HG03175 (cell line): ENCODE data around the gene EHBP1.

Experiments
- ATAC-seq: cut with Tn5 transposase; IDR thresholded peaks from one replicate; pipeline ENCODE4 v1.9.1; 2021; ENCODE audit warnings: mild to moderate bottlenecking, moderate library complexity; ENCODE audit not compliant: unreplicated experiment

Gene EHBP1

DNA sequence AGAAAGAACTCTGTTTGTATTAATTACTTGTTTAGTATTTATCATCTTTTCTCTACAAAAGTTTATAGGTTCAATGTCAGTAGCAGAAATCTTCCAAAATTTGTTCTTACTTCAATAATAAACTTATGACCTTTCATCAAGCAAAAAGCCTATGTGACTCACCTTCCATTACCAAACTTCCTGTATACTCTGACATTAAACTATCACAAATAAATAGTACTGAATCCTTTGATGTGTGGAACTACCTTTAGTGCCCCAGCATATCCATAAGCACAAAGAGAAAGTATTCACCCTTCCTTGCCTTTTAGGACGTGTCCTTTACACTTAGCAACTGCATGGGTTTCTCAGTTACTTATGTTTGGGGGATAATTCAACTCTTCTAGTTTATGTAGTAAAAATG lies 166.0 kb downstream of the EHBP1 start:
- ATAC-seq = no peak

DNA sequence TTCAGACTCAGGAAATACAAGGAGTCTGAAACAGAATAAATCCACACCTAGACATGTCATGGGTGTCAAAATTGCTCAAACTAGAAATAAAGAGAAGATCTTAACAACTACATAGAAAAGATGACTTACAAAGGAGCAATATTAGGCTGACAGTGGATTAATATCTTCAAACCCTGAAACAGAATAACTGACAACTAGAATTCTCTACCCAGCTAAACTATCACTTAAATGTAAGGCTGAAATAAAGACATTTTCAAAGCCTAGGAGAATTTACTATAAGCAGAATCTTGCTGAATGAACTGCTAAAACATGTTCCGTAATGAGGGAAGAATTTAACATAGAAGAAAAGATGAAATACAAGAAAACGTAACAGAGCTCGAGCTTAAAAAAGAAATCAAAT lies 168.1 kb downstream of the EHBP1 start:
- ATAC-seq = no peak

DNA sequence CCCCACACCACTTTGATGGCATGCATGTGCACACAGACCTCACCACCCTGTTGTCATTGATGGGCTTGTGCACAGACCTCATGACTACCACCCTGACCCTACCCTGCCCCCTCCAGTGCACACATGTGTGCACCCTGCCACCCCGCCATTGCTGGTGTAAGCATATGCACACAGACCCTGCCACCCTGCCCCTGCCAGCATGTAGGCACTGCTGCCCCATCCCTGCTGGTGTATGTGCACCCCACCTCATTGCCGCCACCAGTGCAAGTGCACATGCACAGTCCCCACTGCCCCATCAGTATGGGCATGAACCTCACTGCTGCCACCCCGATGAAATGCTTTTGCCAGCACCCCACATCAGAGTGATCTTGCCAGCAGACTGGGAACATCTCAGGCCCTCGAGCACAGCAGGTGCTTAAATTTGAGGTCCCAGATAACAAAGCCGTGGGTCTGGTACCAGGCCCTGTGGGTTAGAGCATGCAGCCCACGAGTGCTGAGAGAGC lies 169.4 kb downstream of the EHBP1 start:
- ATAC-seq = no peak

DNA sequence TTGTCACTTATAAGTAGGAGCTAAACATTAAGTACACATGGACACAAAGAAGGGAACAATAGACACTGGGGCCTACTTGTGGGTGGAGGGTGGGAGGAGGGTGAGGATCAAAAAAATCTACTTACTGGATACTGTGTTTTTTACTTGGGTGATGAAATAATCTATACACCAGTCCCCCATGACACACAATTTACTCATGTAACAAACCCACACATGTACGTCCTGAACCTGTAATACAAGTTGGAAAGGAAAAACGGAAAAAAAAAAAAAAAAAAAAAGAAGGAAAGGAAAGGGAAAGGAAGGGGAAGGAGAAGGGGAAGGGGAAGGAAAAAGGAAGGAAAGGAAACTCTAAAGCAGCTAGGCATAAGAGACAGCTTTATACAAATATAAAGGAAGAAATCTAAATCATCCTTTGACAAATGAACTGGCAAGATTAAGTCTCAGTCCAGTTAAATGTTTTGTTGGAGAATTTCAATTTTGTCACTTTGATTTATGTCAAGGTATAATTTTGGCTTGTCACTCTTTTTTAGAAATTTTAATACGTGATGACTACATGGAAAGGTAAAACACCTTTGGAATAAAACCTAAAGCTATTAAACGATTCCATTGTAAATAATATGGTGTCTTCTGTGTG lies 175.8 kb downstream of the EHBP1 start:
- no peak for ATAC-seq

DNA sequence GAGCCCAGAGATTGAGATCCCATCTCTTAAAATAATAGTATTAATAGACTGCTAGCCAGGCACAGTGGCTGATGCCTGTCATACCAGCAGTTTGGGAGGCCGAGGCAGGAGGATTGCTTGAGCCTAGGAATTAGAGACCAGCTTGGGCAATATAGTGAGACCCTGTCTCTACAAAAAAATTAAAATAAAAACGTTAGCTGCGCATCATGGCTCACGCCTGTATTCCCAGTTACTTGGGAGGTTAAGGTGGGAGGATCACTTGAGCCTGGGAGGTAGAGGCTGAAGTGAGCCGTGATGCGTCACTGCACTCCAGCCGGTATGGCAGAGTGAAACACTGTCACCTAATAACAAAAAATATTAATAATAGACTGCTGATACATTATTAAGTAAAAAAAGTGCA lies 178.1 kb downstream of the EHBP1 start:
- no peak for ATAC-seq

DNA sequence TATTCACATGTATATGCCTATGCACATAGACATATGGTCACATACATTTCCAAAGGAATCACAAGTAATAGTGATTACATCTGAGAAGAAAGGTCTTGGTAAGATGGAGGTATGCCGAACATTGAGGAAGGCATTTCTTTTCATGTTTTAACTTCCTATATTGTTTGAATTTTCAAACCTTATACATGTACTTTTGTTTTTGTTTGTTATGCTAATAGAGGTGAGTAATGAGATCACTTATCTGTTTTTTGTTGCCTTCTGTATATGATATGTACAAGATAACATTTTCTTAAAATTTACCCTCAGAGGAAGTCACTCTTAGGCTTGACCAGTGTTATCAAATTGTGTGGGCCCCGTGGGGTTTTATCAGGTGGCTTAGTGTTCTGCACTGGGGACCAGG lies 178.6 kb downstream of the EHBP1 start:
- no peak for ATAC-seq

DNA sequence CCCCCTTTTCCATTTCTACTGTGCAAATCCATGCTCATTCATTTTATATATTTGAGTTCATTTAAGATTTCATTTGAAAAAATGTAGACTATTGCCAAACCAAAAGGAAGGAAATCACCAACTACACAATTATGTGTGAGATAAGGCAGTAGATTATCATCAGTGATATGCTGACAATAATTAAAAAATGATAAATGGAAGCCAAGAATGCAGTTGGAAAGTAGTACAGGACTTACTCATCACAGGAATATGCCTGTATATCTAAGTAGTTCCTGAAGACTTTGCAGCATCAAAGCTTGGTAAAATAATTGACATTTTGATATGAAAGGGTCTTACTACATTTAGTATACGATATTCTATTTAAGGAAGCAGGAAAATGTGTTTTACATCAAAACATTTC lies 179.0 kb downstream of the EHBP1 start:
- no peak for ATAC-seq

DNA sequence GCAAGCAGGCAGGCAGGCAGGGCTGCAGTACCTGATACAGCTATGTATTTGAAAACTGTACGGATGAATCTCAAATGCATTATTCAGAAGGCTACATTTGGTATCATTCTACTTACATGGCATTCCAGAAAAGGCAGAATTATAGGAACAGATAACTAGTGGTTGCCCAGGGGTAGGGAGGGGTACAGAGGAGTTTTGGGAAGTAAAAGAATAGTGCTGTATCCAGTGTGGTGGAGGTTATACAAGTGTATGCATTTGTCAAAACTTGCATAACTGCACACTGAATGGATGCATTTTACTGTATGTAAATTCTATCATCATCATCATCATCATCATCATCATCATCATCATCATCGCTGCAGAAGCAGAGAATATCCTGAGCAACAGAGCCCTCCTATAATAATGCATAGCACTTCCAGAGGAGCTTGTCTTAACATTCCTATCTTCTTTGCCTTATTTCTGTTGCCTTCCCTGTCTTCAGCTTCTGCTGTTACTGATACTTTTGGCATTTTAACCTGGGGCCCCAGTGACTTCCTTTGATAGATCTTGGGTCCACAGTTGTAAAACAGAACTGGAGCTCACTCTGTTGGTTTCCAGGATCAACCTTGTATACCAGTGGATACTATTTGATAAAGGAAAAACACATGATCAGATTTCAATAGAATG lies 189.6 kb downstream of the EHBP1 start:
- ATAC-seq = no peak

DNA sequence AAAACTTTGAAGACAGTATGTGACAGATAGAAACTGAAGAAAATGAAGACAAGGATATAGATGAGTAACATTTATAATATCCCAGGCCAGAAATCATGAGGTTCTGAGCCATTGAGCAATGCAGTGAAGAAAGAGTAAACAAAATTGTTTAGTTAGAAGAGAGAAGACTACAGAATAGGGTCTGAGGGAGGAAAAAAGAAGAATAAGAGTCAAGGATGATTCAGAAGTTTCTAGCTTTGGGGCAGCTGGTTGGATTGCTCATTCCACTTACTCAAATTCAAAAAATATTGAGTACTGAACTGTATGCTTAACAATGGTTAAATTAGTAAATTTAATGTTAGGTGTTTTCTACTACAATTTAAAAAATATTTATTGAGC lies 190.1 kb downstream of the EHBP1 start:
- ATAC-seq = no peak

DNA sequence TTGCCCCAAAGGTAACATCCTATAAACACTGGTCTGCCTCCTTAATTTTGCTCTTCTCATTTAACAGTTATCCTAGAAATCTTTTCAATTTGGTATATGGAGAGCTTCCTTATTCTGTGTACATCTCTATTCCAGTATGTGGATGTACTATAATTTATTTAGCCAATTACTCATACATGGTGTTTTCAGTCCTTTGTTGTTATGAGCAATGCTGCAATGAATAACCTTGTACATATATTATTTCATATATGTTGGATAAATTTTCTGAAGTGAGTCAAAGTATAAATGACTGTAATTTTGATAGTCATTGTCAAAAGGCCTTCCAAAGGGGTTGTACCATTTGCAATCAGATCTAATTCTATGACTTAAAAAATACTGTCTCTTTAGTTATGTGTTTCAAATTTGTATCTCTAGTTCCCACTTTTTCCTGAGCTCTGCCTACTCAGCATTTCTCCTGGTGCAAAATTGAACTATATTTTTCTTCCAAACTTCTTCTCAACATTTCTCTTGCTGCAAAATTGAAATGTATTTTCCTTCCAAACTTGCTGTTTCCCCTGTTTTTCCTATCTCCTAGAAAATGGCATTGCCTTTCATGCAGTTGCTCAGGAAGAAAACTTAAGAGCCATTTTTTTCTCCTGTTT lies 191.8 kb downstream of the EHBP1 start:
- no peak for ATAC-seq

DNA sequence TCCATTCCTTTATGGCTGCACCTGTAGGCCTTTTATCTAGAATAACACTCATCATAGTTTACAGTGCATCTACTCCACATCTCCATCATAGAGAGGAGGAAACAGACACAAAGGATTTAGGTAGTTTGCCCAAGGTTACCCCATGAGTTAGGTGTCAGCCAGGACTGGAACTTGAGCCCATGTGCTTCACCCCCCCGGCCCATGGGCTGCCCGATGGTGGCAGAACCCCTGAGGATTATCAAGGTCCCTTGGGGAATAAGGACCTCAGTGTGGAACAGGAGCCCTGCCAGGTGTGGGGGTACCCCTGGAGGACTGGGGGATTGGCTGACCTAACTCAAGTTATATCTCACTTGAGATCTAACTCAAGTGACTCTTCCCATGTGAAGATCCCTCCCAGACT lies 198.8 kb downstream of the EHBP1 start:
- ATAC-seq = no peak

DNA sequence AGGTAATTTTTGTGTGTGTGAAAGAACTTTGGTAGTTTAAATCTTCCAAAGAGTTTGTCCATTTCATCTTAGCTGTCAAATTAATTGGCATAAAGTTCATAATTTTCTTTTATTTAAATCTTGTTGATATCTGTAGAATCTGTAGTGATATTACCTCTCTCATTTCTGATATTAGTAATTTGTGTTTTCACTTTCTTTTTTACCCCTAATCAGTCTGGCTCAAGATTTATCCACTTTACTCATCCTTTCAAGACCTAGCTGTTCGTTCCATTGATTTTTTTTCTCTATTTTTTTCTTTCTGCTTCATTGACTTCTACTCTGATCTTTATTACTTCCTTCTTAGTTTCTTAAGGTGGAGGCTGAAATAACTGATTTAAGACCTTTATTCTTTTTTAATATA lies 202.6 kb downstream of the EHBP1 start:
- no peak for ATAC-seq

DNA sequence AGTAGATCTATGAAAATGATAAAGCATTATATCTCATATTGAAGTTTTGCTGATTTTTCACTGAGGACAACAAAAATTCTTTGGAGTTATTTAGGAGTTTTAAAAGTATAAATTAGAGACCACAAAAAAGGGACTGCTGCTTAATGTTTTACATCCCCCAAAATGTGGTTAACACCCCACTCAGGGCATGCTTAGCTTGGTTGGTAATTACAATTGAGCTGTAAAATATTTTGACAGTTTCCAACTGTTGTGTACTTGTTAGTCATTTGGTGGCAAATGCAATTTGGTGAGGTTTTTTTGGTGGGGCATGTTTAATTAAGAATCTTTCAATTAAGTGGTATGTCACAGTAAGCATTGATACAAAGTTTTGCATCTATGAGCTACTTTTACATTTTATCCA lies 207.8 kb downstream of the EHBP1 start:
- ATAC-seq = no peak

DNA sequence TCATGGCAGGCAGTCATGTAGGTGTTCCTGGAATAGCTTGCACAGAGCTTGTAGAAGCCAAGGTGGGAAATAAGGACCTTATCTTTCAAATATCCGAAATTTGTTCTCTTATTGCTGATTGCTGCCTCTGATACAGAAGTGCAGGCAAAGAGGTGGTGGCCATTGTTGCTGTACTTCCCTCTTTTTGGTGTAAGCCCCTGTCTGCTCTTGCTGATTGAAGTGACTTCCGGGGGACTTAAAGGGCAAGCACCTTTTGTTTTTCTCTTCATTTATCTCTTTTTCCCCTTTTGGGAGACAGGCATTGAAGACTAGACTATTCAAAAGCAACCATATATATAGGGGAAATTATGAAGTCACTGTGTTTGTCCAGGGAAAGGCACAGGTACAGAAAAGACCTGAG lies 213.5 kb downstream of the EHBP1 start:
- ATAC-seq = no peak

DNA sequence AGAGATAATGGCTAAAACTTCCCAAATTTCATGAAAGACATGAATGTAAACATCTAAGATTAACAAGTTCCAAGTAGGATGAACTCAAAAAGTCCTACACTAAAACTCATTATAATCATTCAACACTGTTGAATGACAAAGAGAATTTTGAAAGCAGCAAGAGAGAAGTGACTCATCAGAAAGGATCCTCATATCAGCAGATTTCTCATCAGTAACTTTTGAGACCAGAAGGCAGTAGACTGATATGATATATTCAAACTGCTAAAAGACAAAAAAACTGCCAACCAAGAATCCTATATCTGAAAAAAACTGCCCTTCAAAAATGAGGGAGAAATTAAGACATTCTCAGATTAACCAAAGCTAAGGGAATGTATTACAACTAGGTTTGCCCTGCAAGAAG lies 214.6 kb downstream of the EHBP1 start:
- ATAC-seq = no peak

DNA sequence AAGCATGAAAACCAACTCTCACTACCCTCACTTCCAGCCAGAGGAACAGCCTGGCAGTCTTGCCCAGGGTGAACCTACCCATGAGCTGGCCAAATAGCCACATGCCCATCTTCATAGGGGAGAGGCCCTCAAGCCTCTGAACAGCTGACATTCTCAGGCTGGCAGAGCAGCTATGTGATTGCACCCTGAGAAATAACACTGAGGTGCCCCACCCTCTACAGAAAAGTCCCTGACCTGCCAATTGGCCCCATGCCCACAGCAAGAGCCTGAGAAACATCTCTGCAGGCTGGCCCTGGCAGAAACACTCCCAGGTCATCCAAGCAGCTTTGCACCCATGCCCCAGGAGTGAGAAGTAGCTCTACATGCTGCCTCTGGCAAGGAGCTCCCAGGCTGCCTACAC lies 217.7 kb downstream of the EHBP1 start:
- no peak for ATAC-seq

DNA sequence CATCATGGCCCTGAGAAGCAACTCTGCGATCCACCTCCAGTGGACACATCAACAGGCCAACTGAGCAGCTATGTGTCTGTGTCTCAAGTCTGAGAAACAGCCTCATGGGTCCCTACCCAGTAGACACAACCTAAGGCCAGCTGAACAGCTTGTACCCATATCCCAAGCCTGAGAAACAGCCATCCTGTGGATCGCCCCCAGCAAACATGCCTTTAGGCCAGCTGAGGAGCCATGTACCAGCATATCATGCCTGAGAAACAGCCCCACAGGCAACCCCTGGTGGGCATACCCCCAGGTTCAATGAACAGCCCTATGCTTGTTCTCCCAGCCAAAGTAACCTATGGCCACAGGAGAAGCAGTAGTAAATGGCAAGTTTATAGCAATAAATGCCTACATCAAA lies 218.4 kb downstream of the EHBP1 start:
- ATAC-seq = no peak

DNA sequence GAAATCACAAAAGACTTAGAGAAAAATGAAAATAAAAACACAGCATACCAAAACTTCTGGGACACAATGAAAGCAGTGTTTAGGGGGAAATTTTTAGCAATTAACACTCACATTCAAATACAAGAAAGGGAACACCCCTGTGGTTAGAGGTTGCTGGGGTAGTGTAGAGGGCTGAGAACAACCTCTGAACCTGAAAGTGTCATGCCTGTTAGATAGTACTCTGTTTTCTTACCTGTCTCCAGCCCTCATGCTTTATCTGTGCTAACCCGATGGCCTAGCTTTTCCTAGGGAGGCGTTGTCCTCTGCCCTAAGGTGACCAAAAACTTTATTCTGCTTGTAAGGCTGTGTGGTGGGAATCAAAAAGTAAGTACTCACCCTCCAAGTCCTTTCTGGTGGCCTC lies 222.5 kb downstream of the EHBP1 start:
- ATAC-seq = no peak

DNA sequence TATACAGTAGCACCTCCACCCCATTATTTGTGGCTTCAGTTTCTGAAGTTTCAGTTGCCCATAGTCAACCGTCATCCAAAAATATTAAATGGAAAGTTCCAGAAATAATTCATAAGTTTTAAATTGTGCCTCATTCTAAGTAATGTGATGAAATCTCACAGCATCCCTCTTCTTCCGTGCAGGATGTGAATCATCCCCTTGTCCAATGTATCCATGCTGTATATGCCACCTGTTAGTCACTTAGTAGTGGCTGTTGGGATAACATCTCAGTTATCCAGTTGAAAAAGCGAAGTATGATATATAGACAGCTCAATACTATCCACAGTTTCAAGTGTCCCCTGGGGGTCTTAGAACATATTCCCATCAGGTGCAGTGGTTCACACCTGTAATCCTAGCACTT lies 226.0 kb downstream of the EHBP1 start:
- ATAC-seq = no peak

DNA sequence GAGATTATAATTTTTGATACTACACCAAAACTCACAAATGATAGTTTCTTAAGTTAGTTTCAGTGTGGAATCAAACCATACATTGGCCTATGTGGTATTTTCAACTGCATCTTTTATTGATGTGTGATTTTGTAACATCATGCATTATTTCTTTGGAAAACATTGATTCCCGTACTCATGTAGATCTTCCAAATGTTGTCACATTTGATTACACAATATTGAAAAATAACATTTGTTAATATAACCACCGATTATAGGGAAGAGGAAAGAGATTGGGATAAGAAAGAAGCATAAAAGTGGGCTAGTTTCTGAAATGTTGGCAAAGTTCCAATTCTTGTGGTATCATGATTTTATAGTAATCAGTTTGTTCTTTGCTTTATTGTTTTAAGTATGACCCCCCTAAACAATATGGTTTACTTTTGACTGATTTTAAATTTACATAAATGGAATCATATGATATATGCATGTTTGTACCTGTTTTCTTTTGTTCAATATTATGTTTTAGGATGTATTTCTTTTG lies 227.9 kb downstream of the EHBP1 start:
- ATAC-seq = no peak

DNA sequence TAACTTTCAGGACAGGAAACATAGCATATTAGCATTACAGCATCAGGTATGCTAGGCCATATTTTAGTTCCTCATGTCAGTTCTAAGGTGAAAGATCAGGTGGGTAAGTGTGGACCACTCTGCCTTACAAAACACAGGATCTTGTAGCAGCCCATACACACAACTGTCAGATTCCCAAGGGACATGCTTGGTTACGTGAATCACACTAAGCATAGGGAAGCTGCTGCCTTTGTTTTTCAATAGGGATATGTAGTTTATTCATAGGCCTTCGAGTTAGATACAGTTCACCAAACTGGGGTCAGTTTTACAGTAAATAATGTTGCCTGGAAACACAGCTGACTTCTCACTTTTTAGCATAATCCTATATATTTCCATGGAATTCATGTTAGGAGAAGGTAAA lies 229.0 kb downstream of the EHBP1 start:
- no peak for ATAC-seq

DNA sequence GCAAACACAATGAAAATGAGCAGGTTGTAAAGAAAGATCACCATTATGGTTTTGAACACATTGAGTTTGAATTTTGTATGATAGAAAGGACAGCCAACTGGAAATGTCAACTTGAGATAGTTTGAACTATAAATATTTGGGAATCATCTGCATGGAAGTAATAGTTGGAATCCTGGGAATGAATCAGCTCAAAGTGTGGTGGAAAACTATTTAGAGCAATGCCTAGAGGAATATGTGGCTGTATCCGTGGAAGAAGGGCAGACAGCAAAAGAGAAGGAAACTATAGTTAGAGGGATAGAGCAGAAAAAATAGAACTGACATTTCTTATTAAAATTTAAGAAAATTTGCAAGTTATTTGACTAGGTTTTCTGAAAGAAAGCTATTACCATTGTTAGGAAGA lies 232.6 kb downstream of the EHBP1 start:
- no peak for ATAC-seq
